ENCODE measurements around the gene PODXL2.

DNA sequence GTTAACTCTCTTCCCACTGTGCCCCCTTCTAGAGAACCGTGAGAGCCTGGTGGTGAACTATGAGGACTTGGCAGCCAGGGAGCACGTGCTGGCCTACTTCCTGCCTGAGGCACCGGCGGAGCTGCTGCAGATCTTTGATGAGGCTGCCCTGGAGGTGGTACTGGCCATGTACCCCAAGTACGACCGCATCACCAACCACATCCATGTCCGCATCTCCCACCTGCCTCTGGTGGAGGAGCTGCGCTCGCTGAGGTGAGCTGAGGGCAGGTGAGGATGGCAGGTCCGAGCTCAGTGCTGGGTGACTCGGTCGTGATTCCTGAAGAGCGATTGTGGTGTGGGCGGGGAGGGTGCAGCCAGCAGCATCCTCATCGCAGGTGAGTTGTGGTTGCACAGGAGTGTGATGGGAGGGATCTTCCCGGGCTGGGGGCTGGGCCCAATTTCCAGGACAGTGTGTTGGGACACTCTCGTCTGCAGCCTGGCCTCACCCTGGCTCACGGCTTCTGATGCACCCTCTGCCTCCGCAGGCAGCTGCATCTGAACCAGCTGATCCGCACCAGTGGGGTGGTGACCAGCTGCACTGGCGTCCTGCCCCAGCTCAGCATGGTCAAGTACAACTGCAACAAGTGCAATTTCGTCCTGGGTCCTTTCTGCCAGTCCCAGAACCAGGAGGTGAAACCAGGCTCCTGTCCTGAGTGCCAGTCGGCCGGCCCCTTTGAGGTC is 22.7 kb upstream of the PODXL2 start:
- TF ChIP-seq, protein P1, sequence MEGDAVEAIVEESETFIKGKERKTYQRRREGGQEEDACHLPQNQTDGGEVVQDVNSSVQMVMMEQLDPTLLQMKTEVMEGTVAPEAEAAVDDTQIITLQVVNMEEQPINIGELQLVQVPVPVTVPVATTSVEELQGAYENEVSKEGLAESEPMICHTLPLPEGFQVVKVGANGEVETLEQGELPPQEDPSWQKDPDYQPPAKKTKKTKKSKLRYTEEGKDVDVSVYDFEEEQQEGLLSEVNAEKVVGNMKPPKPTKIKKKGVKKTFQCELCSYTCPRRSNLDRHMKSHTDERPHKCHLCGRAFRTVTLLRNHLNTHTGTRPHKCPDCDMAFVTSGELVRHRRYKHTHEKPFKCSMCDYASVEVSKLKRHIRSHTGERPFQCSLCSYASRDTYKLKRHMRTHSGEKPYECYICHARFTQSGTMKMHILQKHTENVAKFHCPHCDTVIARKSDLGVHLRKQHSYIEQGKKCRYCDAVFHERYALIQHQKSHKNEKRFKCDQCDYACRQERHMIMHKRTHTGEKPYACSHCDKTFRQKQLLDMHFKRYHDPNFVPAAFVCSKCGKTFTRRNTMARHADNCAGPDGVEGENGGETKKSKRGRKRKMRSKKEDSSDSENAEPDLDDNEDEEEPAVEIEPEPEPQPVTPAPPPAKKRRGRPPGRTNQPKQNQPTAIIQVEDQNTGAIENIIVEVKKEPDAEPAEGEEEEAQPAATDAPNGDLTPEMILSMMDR (IDR thresholded peaks at IDR 0.05) = no peak
- no peak for TF ChIP-seq POLR2A (IDR thresholded peaks at IDR 0.05)
